DND-41 (cell line): ENCODE results near the gene DDX50.

Source experiments
- CTCF ChIP-seq: IDR thresholded peaks from 2 replicates; pipeline ENCODE4 v1.5.1; 2012; ENCODE audit warnings: borderline replicate concordance, low read length, moderate library complexity, mild to moderate bottlenecking; ENCODE audit not compliant: poor library complexity, severe bottlenecking; ENCODE audit errors: extremely low read depth
- EZH2 ChIP-seq: IDR thresholded peaks from 3 replicates; pipeline ENCODE4 v1.6.1; 2012; ENCODE audit warnings: borderline replicate concordance, low read depth, mild to moderate bottlenecking, moderate library complexity, low read length, inconsistent platforms; ENCODE audit not compliant: severe bottlenecking

GRCh38 chr10:68877482-68878110 is 23.5 kb upstream of the DDX50 start:
- TF ChIP-seq CTCF (no peak), EZH2 (no peak)
